ENCODE results near the gene B3GLCT. TPM values are rescaled to one million over a fixed set of nuclear protein-coding genes. Genes with fewer than 3 reads are reported as not detected.

Gene B3GLCT
- 13.9 and 14.6 TPM in 2 replicates for total RNA-seq
- 4.5 and 5.2 TPM in 2 replicates for polyA plus RNA-seq
- 5.3 and 5.4 TPM in 2 replicates for polyA plus RNA-seq (2011; cell fraction: cytosol; rRNA removed)
- 5.7 and 6.1 TPM in 2 replicates for polyA plus RNA-seq (2011; cell fraction: nucleus; rRNA removed)
- polyA plus RNA-seq (2012): 8.0 and 9.7 TPM in 2 replicates
- polyA minus RNA-seq: 10.3 and 14.4 TPM in 2 replicates
- polyA minus RNA-seq (2011; cell fraction: cytosol; rRNA and poly(A)+ RNA removed): 3.3 TPM
- polyA minus RNA-seq (2011; cell fraction: nucleus; rRNA and poly(A)+ RNA removed): 5.8 TPM in 2 replicates
- percentile 62 among the genes with signal in this experiment for Bru-seq, nascent RNA
- BruChase-seq, experiment 1, labeled RNA remaining after a 6-hour chase: percentile 61 among the genes with signal in this experiment
- percentile 62 among the genes with signal in this experiment for BruChase-seq, experiment 2, labeled RNA remaining after a 2-hour chase
- long read RNA-seq, full-length matches to known transcripts: 57 of 73 reads
- long read RNA-seq, partial matches to known transcripts: 1 of 73 reads
- long read RNA-seq, other reads (novel, unspliced or antisense): 15 of 73 reads

- CTCF ChIA-PET: interaction anchor here (0.7 to 2.6 kb wide), 12 partner anchors 9 to 228 kb away, joined by 3 to 14 read pairs (median 4); no protein-coding TSS in a partner anchor
- Histone ChIP-seq H3K27me3 (ENCODE audit: control insufficient read depth in 2 of 2, insufficient read depth in 2 of 2, low read length in 2 of 2) (no peaks in the 10 kb centered on the region), H2AFZ (ENCODE audit: low read depth, low read length) (peak within 1 kb of the TSS; percentile 93), H3K4me1 (ENCODE audit: control insufficient read depth, extremely low read depth, insufficient read depth, low read length) (peaks cover 17% of the 10 kb centered on the region), H3K36me3 (ENCODE audit: control insufficient read depth in 2 of 2, extremely low read depth in 1 of 2, insufficient read depth in 2 of 2, low read length in 2 of 2) (no peaks in the 10 kb centered on the region), H3K4me3 (replicated peaks in 1 of 3; ENCODE audit: insufficient read depth in 1 of 3, low read depth in 1 of 3, low read length in 3 of 3) (peak within 1 kb of the TSS; percentile 66 to 87 (median 83)), H3K27ac (ENCODE audit: insufficient read depth, low read depth, low read length) (peak within 1 kb of the TSS; percentile 83), H3K79me2 (ENCODE audit: control insufficient read depth, insufficient read depth, low read length) (no peaks in the 10 kb centered on the region), H4K20me1 (replicated peaks; ENCODE audit: control insufficient read depth, extremely low read depth, insufficient read depth, low read length) (no peaks in the 10 kb centered on the region), H3K9me1 (replicated peaks; ENCODE audit: control insufficient read depth, extremely low read depth, insufficient read depth, low read length) (no peaks in the 10 kb centered on the region), H3K4me2 (ENCODE audit: insufficient read depth, low read length) (peak within 1 kb of the TSS; percentile 92), H3K9me3 (replicated peaks; ENCODE audit: control insufficient read depth, insufficient read depth, low read length) (no peaks in the 10 kb centered on the region), H3K9ac (replicated peaks; ENCODE audit: extremely low read depth, insufficient read depth, low read length) (peak within 1 kb of the TSS; percentile 87)
- FAIRE-seq: peak; percentile 70
- peak; percentile 84 to 85 for TF ChIP-seq CTCF (IDR thresholded peaks at IDR 0.05; ENCODE audit: extremely low read depth in 1 of 2, insufficient read depth in 1 of 2, low read depth in 1 of 2, low read length in 2 of 2)
- peak; percentile 72 for TF ChIP-seq POLR2AphosphoS5 (IDR thresholded peaks at IDR 0.05; ENCODE audit: insufficient read depth, low read depth, low read length)
- TF ChIP-seq JUN (IDR thresholded peaks at IDR 0.05; ENCODE audit: borderline replicate concordance, insufficient read depth, insufficient read length, low read depth): no peak
- peak; percentile 39 for TF ChIP-seq POLR2A (IDR thresholded peaks at IDR 0.05; ENCODE audit: low read depth, low read length)
- dilution Hi-C loops (cut with MboI; ENCODE audit: extremely low pct_ligation_motif_present, low sequenced_read_pairs) (no loop called here), intact Hi-C loops (cut with micrococcal nuclease) (loop anchor here (1.0 kb wide), 2 partner anchors 38 to 224 kb away; no protein-coding TSS in a partner anchor)
- BruUV-seq (replicated peaks): no TSS peak
- POLR2A ChIA-PET: no interaction called here
- peak; percentile 75 for DNase-seq (ENCODE audit: low read depth, low spot score)
Measured at GRCh38 chr13:31199849-31200636, at the start of gene B3GLCT. Gene B3GLCT, plus strand, starts transcription at chr13:31199975. Its CDS starts 110 bp downstream, at chr13:31200085.

Measured in endothelial cell of umbilical vein (primary cell).